B cell (primary cell): ENCODE results near the gene NPSR1.

Source experiments
- CTCF ChIP-seq: fragments of 200-600 bp; IDR thresholded peaks from one replicate; pipeline ENCODE4 v1.8.0; 2022; ENCODE audit warnings: antibody characterized with exemption, mild to moderate bottlenecking
- EZH2 ChIP-seq: IDR thresholded peaks from 2 replicates; pipeline ENCODE4 v1.6.1; 2012; ENCODE audit warnings: borderline replicate concordance, low read depth, mild to moderate bottlenecking, moderate library complexity, low read length; ENCODE audit not compliant: insufficient read depth, poor library complexity, severe bottlenecking

- TF ChIP-seq CTCF, result no peak
- no peak for TF ChIP-seq EZH2
Observed at GRCh38 chr7:34612661-34613060, 45.4 kb upstream of the NPSR1 start.
